Measurements from ENCODE around the gene GRIK5.

Gene GRIK5

GRCh38 chr19:42023121-42023942 is 46.7 kb downstream of the GRIK5 start:
- Histone ChIP-seq H3K4me1 (ENCODE audit: insufficient read depth, low read length) (peaks cover 24% of the 10 kb centered on the region), H3K9me3 (ENCODE audit: insufficient read depth, low read length, severe bottlenecking) (no peaks in the 10 kb centered on the region), H3K4me3 (ENCODE audit: low read depth in 1 of 2, low read length in 2 of 2) (no peak overlapping the region), H3K4me2 (ENCODE audit: insufficient read depth, low read length) (no peak overlapping the region), H3K27ac (ENCODE audit: low read length) (no peak overlapping the region), H2AFZ (ENCODE audit: low read depth, low read length) (no peak overlapping the region), H3K27me3 (ENCODE audit: insufficient read depth, low read length, poor library complexity) (no peaks in the 10 kb centered on the region), H4K20me1 (ENCODE audit: insufficient read depth, low read length) (no peaks in the 10 kb centered on the region), H3K9ac (ENCODE audit: low read depth, low read length) (no peak overlapping the region), H3K79me2 (ENCODE audit: insufficient read depth, low read length) (no peaks in the 10 kb centered on the region), H3K36me3 (ENCODE audit: insufficient read depth, low read length) (no peaks in the 10 kb centered on the region)
- DNase-seq (peak; percentile 34), ATAC-seq (ENCODE audit: insufficient read depth, low read depth) (0 out of 3 replicates have a peak, but pooled peaks have one; percentile 40)
- TF ChIP-seq EZH2 (IDR thresholded peaks at IDR 0.05; ENCODE audit: borderline replicate concordance, low read depth, low read length, severe bottlenecking) = no peak
- peak; percentile 52 for TF ChIP-seq CTCF (IDR thresholded peaks at IDR 0.05; ENCODE audit: borderline replicate concordance, extremely low read depth, low read length, poor library complexity, severe bottlenecking)

DNA sequence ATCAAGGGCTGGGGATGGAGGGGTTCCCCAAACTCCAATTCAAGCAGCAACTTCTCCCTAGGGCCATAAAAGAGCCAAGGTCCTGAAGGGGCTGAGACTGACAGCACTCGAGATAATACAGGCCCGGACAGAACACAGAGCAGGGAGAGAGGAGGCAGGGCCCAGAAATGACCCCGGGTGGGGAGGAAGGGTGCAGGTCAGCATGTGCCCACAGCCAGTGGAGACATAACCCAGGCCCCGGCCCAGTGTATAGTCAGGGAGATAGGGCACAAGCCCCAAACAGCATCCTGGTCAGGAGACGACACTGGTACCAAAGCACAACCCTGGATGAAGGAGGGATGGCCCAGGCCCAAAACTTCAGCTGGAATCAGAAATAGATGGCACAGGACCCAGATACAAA is 47.4 kb downstream of the GRIK5 start:
- Histone ChIP-seq H3K4me2 (ENCODE audit: insufficient read depth, low read length) (no peak overlapping the region), H3K4me1 (ENCODE audit: insufficient read depth, low read length) (peaks cover 24% of the 10 kb centered on the region), H3K36me3 (ENCODE audit: insufficient read depth, low read length) (no peaks in the 10 kb centered on the region), H3K27me3 (ENCODE audit: insufficient read depth, low read length, poor library complexity) (no peaks in the 10 kb centered on the region), H3K27ac (ENCODE audit: low read length) (no peak overlapping the region), H3K9me3 (ENCODE audit: insufficient read depth, low read length, severe bottlenecking) (no peaks in the 10 kb centered on the region), H3K4me3 (ENCODE audit: low read depth in 1 of 2, low read length in 2 of 2) (no peak overlapping the region), H3K9ac (ENCODE audit: low read depth, low read length) (no peak overlapping the region), H4K20me1 (ENCODE audit: insufficient read depth, low read length) (no peaks in the 10 kb centered on the region), H2AFZ (ENCODE audit: low read depth, low read length) (no peak overlapping the region), H3K79me2 (ENCODE audit: insufficient read depth, low read length) (no peaks in the 10 kb centered on the region)
- ATAC-seq (ENCODE audit: insufficient read depth, low read depth) = no peak
- no peak for TF ChIP-seq CTCF (IDR thresholded peaks at IDR 0.05; ENCODE audit: borderline replicate concordance, extremely low read depth, low read length, poor library complexity, severe bottlenecking)
- no peak for TF ChIP-seq EZH2 (IDR thresholded peaks at IDR 0.05; ENCODE audit: borderline replicate concordance, low read depth, low read length, severe bottlenecking)
- DNase-seq = no peak

DNA sequence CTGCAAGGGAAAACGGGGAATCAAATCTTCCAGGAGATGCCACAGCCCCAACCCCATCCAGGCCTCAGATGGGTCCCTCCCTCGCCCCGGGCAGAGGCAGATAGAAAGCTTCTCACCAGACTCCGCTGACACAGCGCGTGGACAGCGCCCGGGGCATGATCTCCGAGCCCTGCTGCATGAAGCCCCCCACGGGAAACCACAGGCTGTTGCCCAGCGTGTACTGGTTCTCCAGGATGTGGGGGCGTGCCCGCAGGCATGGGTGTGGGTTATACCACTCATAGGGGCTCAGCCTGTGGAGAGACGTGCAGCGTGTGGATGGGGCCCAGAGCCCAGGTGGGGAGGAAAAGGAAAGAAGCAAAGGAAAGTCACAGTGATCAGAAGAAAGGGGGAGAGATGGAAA is 48.8 kb downstream of the GRIK5 start:
- Histone ChIP-seq H2AFZ (ENCODE audit: low read depth, low read length) (no peak overlapping the region), H3K9me3 (ENCODE audit: insufficient read depth, low read length, severe bottlenecking) (no peaks in the 10 kb centered on the region), H3K4me2 (ENCODE audit: insufficient read depth, low read length) (no peak overlapping the region), H3K79me2 (ENCODE audit: insufficient read depth, low read length) (no peaks in the 10 kb centered on the region), H4K20me1 (ENCODE audit: insufficient read depth, low read length) (no peaks in the 10 kb centered on the region), H3K36me3 (ENCODE audit: insufficient read depth, low read length) (no peaks in the 10 kb centered on the region), H3K27me3 (ENCODE audit: insufficient read depth, low read length, poor library complexity) (no peaks in the 10 kb centered on the region), H3K4me1 (ENCODE audit: insufficient read depth, low read length) (peaks cover 24% of the 10 kb centered on the region), H3K9ac (ENCODE audit: low read depth, low read length) (0 out of 2 replicates have a peak overlapping the region, but pooled peaks have one; percentile 14), H3K27ac (ENCODE audit: low read length) (peak overlapping the region; percentile 6; the same call in 1 of the 2 replicates), H3K4me3 (ENCODE audit: low read depth in 1 of 2, low read length in 2 of 2) (no peak overlapping the region)
- DNase-seq (peak; percentile 68), ATAC-seq (ENCODE audit: insufficient read depth, low read depth) (peak; percentile 87)
- no peak for TF ChIP-seq CTCF (IDR thresholded peaks at IDR 0.05; ENCODE audit: borderline replicate concordance, extremely low read depth, low read length, poor library complexity, severe bottlenecking)
- no peak for TF ChIP-seq EZH2 (IDR thresholded peaks at IDR 0.05; ENCODE audit: borderline replicate concordance, low read depth, low read length, severe bottlenecking)
